ENCODE measurements around the gene ZNF175.
"Not testable (repeated sequence)": the region's sequence is repeated elsewhere in the genome, so short reads cannot be mapped to it uniquely, and the experiment has no call there.

Gene ZNF175

DNA sequence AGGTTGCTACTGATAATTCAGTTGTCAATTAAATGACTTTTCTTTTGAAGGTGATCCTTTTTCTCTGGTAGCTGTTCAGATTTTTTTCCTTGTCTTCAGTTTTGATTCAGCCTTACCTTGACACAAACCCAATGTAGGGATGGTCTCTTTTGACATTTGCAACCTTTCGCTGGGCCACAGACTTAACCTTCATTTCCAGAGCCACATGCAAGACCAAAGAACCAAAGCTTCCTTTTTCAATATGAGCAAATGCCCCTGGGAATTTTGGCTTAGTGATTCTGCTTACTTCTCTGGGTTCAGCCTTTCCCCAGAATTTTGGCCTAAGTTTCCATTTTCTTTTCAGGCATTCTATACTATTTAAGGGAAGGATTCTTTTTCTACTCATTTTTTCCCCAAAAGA is 39.5 kb downstream of the ZNF175 start:
- TF ChIP-seq, protein P1, sequence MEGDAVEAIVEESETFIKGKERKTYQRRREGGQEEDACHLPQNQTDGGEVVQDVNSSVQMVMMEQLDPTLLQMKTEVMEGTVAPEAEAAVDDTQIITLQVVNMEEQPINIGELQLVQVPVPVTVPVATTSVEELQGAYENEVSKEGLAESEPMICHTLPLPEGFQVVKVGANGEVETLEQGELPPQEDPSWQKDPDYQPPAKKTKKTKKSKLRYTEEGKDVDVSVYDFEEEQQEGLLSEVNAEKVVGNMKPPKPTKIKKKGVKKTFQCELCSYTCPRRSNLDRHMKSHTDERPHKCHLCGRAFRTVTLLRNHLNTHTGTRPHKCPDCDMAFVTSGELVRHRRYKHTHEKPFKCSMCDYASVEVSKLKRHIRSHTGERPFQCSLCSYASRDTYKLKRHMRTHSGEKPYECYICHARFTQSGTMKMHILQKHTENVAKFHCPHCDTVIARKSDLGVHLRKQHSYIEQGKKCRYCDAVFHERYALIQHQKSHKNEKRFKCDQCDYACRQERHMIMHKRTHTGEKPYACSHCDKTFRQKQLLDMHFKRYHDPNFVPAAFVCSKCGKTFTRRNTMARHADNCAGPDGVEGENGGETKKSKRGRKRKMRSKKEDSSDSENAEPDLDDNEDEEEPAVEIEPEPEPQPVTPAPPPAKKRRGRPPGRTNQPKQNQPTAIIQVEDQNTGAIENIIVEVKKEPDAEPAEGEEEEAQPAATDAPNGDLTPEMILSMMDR (conservative IDR thresholded peaks at IDR 0.05; ENCODE audit: low read length): no peak
- DNase-seq (ENCODE audit: low read depth): no peak
- H3K4me3 ChIP-seq (ENCODE audit: low read length): no peak overlapping the region

DNA sequence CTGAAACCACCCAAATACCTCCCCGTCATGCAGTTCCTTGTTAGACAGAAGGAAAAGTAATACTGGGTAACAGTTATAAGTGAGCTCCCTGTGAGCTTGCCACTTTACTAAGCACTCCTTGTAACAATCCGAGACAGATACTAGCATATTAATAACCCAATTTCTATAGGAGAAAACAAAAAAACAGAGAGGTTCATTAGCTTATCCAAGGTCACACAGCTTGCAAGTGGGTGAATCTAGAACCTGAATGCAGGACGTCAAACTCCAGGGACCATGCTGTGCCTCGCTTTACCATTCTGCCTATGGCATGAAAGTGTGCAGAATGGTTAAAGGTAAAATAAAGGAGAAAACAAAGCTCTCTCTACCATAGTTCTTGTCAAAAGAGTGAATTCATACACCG is 43.7 kb downstream of the ZNF175 start:
- TF ChIP-seq, protein P1 (conservative IDR thresholded peaks at IDR 0.05; ENCODE audit: low read length): no peak
- H3K4me3 ChIP-seq (ENCODE audit: low read length): no peak overlapping the region
- no peak for DNase-seq (ENCODE audit: low read depth)

DNA sequence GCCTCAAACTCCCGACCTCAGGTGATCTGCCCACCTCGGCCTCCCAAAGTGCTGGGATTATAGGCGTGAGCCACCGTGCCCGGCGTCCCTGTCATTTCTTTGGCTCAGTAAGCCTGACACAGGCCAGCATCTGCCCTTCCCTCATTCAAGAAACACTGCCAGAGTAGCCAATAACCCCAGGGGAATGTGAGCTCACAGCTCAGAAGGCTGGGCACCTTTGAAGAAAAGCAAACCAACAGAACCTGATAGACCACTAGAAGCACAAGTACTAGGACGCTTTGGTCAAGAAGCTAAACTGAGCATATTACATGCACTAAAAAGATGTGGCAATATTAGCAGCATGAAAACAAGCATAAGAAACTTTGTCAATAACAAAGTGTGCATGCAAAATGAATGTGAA is 44.9 kb downstream of the ZNF175 start:
- H3K4me3 ChIP-seq (ENCODE audit: low read length): no peak overlapping the region
- TF ChIP-seq, protein P1 (conservative IDR thresholded peaks at IDR 0.05; ENCODE audit: low read length): no peak
- DNase-seq (ENCODE audit: low read depth): no peak

DNA sequence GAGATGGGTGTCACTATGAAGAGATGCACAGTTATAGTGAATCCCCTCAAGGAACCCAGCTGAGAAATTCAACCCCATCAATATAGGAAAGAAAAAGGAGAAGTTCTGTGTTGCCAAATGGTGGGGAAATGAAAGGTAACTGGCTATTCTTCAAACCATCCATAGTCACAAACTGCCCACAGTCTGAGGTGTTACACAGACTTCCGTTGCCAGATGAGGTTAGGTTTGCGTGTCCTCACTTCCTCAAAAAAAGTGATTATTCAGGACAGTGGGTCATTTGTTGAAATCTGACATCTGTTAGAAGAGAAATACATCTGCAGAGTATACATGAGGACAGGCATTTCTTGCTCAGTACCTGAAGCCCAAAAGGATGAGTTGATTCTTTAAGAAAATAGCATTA is 50.1 kb downstream of the ZNF175 start:
- H3K4me3 ChIP-seq (ENCODE audit: low read length): no peak overlapping the region
- DNase-seq (ENCODE audit: low read depth): no peak
- TF ChIP-seq, protein P1 (conservative IDR thresholded peaks at IDR 0.05; ENCODE audit: low read length): no peak

DNA sequence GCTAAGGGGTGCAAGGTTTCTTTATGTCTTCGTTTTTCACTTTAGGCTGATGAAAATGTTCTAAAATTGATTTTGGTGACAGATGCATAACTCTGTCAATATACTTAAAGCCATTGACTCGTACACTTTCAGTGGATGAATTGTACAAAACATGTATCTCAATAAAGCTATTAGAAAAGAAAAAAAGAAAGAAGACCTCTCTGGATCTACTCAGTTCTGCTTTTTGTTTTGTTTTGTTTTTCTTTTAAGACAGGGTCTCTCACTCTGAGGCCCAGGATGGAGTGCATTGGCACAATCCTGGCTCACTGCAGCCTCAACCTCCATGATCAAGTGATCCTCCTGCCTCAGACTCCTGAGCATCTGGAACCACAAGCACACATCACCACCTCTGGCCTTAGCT is 55.6 kb downstream of the ZNF175 start:
- no peak overlapping the region for H3K4me3 ChIP-seq (ENCODE audit: low read length)
- DNase-seq (ENCODE audit: low read depth): no peak
- TF ChIP-seq, protein P1 (conservative IDR thresholded peaks at IDR 0.05; ENCODE audit: low read length): no peak

DNA sequence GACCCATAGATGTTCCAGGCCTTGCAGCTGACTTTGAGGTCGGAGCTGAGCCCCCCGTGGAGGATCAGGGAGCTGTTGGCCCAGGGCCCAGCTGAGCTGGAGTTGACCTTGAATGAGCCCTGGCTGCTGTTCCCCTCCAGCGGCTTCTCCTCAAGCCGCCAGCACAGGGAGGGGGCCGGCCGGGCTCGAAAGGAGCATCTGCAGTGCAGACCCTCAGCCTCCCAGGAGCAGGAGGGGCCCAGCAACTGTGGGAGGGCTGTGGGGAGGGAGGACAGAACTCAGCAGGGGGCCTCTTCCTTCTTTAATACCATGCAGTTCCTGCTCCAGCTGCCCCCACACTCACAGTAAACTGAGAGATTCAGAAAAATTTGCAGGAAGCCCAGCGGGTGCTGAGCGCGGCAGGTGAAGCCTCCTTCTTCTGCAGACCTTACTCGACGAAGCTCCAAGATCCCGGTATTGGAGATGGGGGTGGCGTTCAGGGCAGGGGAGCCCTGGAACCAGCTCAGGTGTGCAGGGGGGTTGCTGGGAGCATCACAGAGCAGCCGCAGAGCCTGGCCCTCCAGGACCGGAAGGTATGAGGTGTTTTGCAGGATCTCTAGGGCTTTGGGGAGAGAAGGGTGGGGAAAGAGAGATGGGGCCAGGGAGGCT is 56.5 kb downstream of the ZNF175 start:
- TF ChIP-seq, protein P1 (conservative IDR thresholded peaks at IDR 0.05; ENCODE audit: low read length): no peak

DNA sequence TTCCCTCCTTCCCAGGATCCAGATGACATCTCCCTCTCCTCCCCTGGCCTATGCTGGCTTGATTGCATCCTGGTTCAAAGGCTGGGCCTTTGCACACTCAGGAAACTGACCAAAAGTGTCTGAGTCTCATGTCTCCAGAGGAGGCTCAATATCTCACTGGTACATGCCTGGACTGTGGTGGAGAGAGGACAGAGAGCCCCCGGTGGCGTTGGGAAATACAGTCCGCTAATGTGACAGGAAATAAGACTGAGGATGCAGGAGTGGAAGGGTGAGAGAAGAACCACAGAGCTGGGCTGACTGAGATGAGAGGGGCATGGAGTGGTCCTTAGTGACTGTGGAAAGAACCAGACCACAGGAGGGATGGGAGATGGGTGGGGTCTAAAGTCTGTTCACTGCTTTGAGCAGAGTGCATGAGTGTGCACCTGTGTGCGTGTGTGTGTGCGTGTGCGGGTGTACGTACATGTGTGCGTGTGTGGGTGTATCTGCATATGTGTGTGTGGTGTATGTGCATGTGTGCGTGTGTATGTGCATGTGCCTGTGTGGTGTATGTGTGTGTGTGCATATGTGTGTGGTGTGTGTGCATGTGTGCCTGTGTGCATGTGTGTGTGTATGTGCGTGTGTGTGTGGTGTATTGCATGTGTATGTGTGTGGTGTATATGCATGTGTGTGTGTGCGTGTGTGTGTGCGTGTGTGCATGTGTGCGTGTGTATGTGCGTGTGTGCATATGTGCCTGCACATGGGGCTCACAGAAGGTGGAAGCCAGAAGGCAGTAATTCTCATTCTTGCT is 57.3 kb downstream of the ZNF175 start:
- DNase-seq (ENCODE audit: low read depth): no peak
- no peak overlapping the region for H3K4me3 ChIP-seq (ENCODE audit: low read length)
- TF ChIP-seq, protein P1 (conservative IDR thresholded peaks at IDR 0.05; ENCODE audit: low read length): no peak

More for the DNA sequence above, 56.5 kb downstream of the ZNF175 start:
- DNase-seq (ENCODE audit: low read depth): no peak
- no peak overlapping the region for H3K4me3 ChIP-seq (ENCODE audit: low read length)

DNA sequence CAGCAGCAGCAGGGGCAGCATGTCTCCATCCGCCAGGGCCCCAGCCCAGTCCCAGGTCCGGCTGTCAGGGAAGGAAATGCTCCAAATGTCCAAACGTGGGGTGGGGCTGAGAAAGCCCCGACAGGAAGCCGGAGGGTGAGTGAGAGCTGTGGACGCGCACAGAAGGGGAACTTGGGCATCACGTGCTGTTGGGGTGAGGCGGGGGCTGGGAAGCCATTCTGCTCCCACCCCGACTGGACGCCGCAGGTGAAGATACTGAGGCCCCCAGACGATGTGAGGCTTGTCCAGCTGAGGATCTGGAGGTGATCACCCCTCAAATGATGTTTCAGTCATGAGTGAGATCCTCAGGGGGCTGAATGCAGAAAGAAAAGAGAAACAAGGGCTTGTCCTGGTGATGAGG is 59.2 kb downstream of the ZNF175 start, which contains the start of gene SIGLEC5:
Gene SIGLEC5 (minus strand): TSS at position 87 of the 400 bp plus-strand sequence. CDS start 66 bp downstream, at position 21.
- not testable (repeated sequence) for DNase-seq (ENCODE audit: low read depth); H3K4me3 ChIP-seq (ENCODE audit: low read length)

Data from AG10803 (cell line).